SK-N-SH (cell line): ENCODE results near the gene ABLIM1. TPM values are rescaled to one million over a fixed set of nuclear protein-coding genes. Genes with fewer than 3 reads are reported as not detected.

Experiments
- CTCF ChIA-PET: fragments of 300-600, 350-600 bp; formaldehyde crosslinking; extraction: SDS; loops from one replicate; lab custom pipeline; 2021; lab: Yijun Ruan, JAX
- POLR2A ChIA-PET: fragments of 350-600 bp; sonication (Branson Sonifier 250); formaldehyde crosslinking; extraction: SDS; loops from one replicate; lab custom pipeline; 2020; ENCODE audit warnings: antibody characterized with exemption, inconsistent platforms; lab: Yijun Ruan, JAX
- DNase-seq: peaks from one replicate; pipeline ENCODE4 v3.0.0; 2012
- H2AFZ ChIP-seq: fragments of 200-600 bp; sonication (generic); 2 replicates; pipeline ENCODE4 v1.8.1; 2016; ENCODE audit warnings: antibody characterized with exemption, mild to moderate bottlenecking, low read depth
- H3F3A ChIP-seq: fragments of 200-600 bp; sonication (generic); replicated peaks from 2 replicates; pipeline ENCODE3; 2016; ENCODE audit warnings: antibody characterized with exemption, mild to moderate bottlenecking; ENCODE audit not compliant: insufficient read depth
- H3K27ac ChIP-seq, 2 experiments: fragments of 200-500 bp in 1 of 2; fragments of 200-600 bp in 1 of 2; sonication (Bioruptor generic) in 1 of 2; sonication (generic), shearing (Covaris generic) in 1 of 2; 2 replicates each; pipeline versions ENCODE4 v1.5.1 to v1.6.1; 2014 to 2016; ENCODE audit warnings: low read depth in 2 of 2, inconsistent platforms in 1 of 2, low read length in 1 of 2, mild to moderate bottlenecking in 1 of 2, mixed read lengths in 1 of 2
- H3K27me3 ChIP-seq: fragments of 200-600 bp; sonication (generic), shearing (Covaris generic); 2 replicates; pipeline ENCODE4 v1.6.1; 2016; ENCODE audit warnings: mixed run types; ENCODE audit not compliant: insufficient read depth
- H3K36me3 ChIP-seq, 2 experiments: fragments of 200-500 bp in 1 of 2; fragments of 200-600 bp in 1 of 2; sonication (Bioruptor generic) in 1 of 2; sonication (generic) in 1 of 2; replicated peaks in 1 of 2; 2 replicates each; pipeline versions ENCODE3 to v1.5.1; 2014 to 2016; ENCODE audit warnings: low read length in 1 of 2, mild to moderate bottlenecking in 1 of 2; ENCODE audit not compliant: insufficient read depth in 2 of 2, control insufficient read depth in 1 of 2
- H3K4me1 ChIP-seq, 2 experiments: fragments of 200-500 bp in 1 of 2; fragments of 200-600 bp in 1 of 2; sonication (Bioruptor generic) in 1 of 2; sonication (generic), shearing (Covaris generic) in 1 of 2; 2 replicates each; pipeline versions ENCODE4 v1.5.1 to v1.6.1; 2014 to 2016; ENCODE audit warnings: low read depth in 1 of 2, low read length in 1 of 2, mixed run types in 1 of 2; ENCODE audit not compliant: insufficient read depth in 2 of 2, control insufficient read depth in 1 of 2
- H3K4me2 ChIP-seq: fragments of 200-600 bp; sonication (generic), shearing (Covaris generic); 2 replicates; pipeline ENCODE4 v1.6.1; 2017; ENCODE audit warnings: mixed run types
- H3K4me3 ChIP-seq, 2 experiments: fragments of 200-500 bp in 1 of 2; fragments of 200-600 bp in 1 of 2; sonication (Bioruptor generic) in 1 of 2; sonication (generic), shearing (Covaris generic) in 1 of 2; 2 replicates each; pipeline versions ENCODE4 v1.5.1 to v1.8.1; 2014 to 2016; ENCODE audit warnings: low read depth in 2 of 2, inconsistent platforms in 1 of 2, low read length in 1 of 2, mild to moderate bottlenecking in 1 of 2, mixed read lengths in 1 of 2, moderate library complexity in 1 of 2
- H3K79me2 ChIP-seq: fragments of 200-600 bp; sonication (generic); 2 replicates; pipeline ENCODE4 v1.8.1; 2017; ENCODE audit warnings: mild to moderate bottlenecking; ENCODE audit not compliant: insufficient read depth
- H3K9ac ChIP-seq: fragments of 200-600 bp; sonication (generic); 2 replicates; pipeline ENCODE4 v1.6.1; 2017; ENCODE audit warnings: mixed run types
- H3K9me2 ChIP-seq: fragments of 200-600 bp; sonication (generic); 2 replicates; pipeline ENCODE4 v1.6.1; 2017; ENCODE audit warnings: mixed run types
- H3K9me3 ChIP-seq: fragments of 200-600 bp; sonication (generic); 2 replicates; pipeline ENCODE4 v1.6.1; 2017; ENCODE audit warnings: mixed run types, mild to moderate bottlenecking, moderate library complexity
- H4K20me1 ChIP-seq: fragments of 200-600 bp; sonication (generic); 2 replicates; pipeline ENCODE4 v1.6.1; 2017; ENCODE audit warnings: mild to moderate bottlenecking, mixed run types; ENCODE audit not compliant: insufficient read depth
- ELF1 ChIP-seq: IDR thresholded peaks from 2 replicates; pipeline ENCODE4 v1.4.0; 2012
- EZH2phosphoT487 ChIP-seq: fragments of 200-600 bp; sonication (generic); IDR thresholded peaks from 2 replicates; pipeline ENCODE4 v1.6.1; 2017; ENCODE audit warnings: low read depth, mixed run types, mild to moderate bottlenecking, antibody characterized with exemption, moderate library complexity, borderline replicate concordance
- IRF3 ChIP-seq: fragments of 150-350 bp; IDR thresholded peaks from 2 replicates; pipeline ENCODE4 v1.6.1; 2016; ENCODE audit warnings: mild to moderate bottlenecking, low read depth, low read length
- MEF2A ChIP-seq: IDR thresholded peaks from 2 replicates; pipeline ENCODE4 v1.4.0; 2012; ENCODE audit warnings: low read depth, borderline replicate concordance
- MXI1 ChIP-seq: IDR thresholded peaks from 2 replicates; pipeline ENCODE4 v1.6.1; 2012; ENCODE audit warnings: mild to moderate bottlenecking, low read depth, low read length, improper control_type of control experiment
- REST ChIP-seq: IDR thresholded peaks from 2 replicates; pipeline ENCODE4 v1.6.1; 2012; ENCODE audit warnings: mild to moderate bottlenecking, low read depth, low read length, moderate library complexity
- RXRA ChIP-seq: IDR thresholded peaks from 2 replicates; pipeline ENCODE4 v1.4.0; 2012; ENCODE audit warnings: low read depth, mild to moderate bottlenecking, borderline replicate concordance
- TEAD4 ChIP-seq: IDR thresholded peaks from 2 replicates; pipeline ENCODE4 v1.4.0; 2012; ENCODE audit warnings: mild to moderate bottlenecking, borderline replicate concordance; ENCODE audit not compliant: insufficient read depth
- USF2 ChIP-seq: fragments of 150-350 bp; IDR thresholded peaks from 2 replicates; pipeline ENCODE4 v1.6.1; 2017; ENCODE audit warnings: antibody characterized with exemption, low read length, low read depth, borderline replicate concordance
- WGBS: methylation state at CpG from one replicate; pipeline ENCODE4 v1.1.6; 2017; ENCODE audit warnings: low lambda C conversion rate; 5-methylcytosine and 5-hydroxymethylcytosine counted together
- polyA plus RNA-seq, 3 experiments: library from polyadenylated mRNA; depleted of rRNA; stranded (reverse); fragments of >200 nt; gene quantifications; 2 replicates each; pipeline ENCODE4 v1.2.3, GENCODE V29; 2012
- TF ChIP-seq, protein P1 (sequence below): IDR thresholded peaks from 2 replicates; pipeline ENCODE4 v1.4.0; 2012; ENCODE audit warnings: low read depth, borderline replicate concordance
- TF ChIP-seq, protein P2 (sequence below): fragments of 200-600 bp; sonication (generic); IDR thresholded peaks from 2 replicates; pipeline ENCODE4 v1.6.1; 2017; ENCODE audit warnings: antibody characterized with exemption, mild to moderate bottlenecking, moderate library complexity

The ABLIM1 gene
- polyA plus RNA-seq, 1 of the 3 experiments (the other 2 are of a cell fraction): 16.1 TPM

- H3K36me3 ChIP-seq: peaks cover 2 to 23% of the 10 kb centered on the region in 2 experiments
- CTCF ChIA-PET: interaction anchor here (1.0 to 1.4 kb wide), 2 partner anchors 26 to 39 kb away, joined by 3 to 4 read pairs; no protein-coding TSS in a partner anchor
- WGBS: 93% methylated on average over 4 of the region's 4 CpGs
- no peaks in the 10 kb centered on the region for H3K9me2 ChIP-seq
- no peaks in the 10 kb centered on the region for H3K27me3 ChIP-seq
- H3K4me2 ChIP-seq: no peak overlapping the region
- TF ChIP-seq MEF2A (no peak), RXRA (no peak), MXI1 (no peak), IRF3 (no peak), EZH2phosphoT487 (no peak), REST (no peak), USF2 (no peak), TEAD4 (no peak), ELF1 (no peak)
- TF ChIP-seq, protein P1, sequence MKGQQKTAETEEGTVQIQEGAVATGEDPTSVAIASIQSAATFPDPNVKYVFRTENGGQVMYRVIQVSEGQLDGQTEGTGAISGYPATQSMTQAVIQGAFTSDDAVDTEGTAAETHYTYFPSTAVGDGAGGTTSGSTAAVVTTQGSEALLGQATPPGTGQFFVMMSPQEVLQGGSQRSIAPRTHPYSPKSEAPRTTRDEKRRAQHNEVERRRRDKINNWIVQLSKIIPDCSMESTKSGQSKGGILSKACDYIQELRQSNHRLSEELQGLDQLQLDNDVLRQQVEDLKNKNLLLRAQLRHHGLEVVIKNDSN: no peak
- TF ChIP-seq, protein P2, sequence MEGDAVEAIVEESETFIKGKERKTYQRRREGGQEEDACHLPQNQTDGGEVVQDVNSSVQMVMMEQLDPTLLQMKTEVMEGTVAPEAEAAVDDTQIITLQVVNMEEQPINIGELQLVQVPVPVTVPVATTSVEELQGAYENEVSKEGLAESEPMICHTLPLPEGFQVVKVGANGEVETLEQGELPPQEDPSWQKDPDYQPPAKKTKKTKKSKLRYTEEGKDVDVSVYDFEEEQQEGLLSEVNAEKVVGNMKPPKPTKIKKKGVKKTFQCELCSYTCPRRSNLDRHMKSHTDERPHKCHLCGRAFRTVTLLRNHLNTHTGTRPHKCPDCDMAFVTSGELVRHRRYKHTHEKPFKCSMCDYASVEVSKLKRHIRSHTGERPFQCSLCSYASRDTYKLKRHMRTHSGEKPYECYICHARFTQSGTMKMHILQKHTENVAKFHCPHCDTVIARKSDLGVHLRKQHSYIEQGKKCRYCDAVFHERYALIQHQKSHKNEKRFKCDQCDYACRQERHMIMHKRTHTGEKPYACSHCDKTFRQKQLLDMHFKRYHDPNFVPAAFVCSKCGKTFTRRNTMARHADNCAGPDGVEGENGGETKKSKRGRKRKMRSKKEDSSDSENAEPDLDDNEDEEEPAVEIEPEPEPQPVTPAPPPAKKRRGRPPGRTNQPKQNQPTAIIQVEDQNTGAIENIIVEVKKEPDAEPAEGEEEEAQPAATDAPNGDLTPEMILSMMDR: no peak
- DNase-seq: no peak
- H3K9ac ChIP-seq: no peak overlapping the region
- H3K79me2 ChIP-seq: no peaks in the 10 kb centered on the region
- no peak overlapping the region for H3K4me3 ChIP-seq
- POLR2A ChIA-PET: no interaction called here
- no peaks in the 10 kb centered on the region for H4K20me1 ChIP-seq
- H3F3A ChIP-seq: no peaks in the 10 kb centered on the region
- no peak overlapping the region for H3K27ac ChIP-seq
- H3K4me1 ChIP-seq: no peaks in the 10 kb centered on the region
- no peak overlapping the region for H2AFZ ChIP-seq
- no peaks in the 10 kb centered on the region for H3K9me3 ChIP-seq
These were observed 225.4 kb downstream of the ABLIM1 start for GRCh38 chr10:114432566-114433093.
